Breast epithelium (tissue), 3 donors: ENCODE results near the gene MTUS2.

Experiments
- POLR2A ChIP-seq: fragments of 450-650 bp; IDR thresholded peaks from one replicate; pipeline ENCODE4 v1.6.1; 2016; ENCODE audit warnings: antibody characterized with exemption, mild to moderate bottlenecking, moderate library complexity
- TF ChIP-seq, protein P1 (sequence below), 3 donors: fragments of 450-650 bp; IDR thresholded peaks; one replicate each; pipeline ENCODE4 v1.5.1; 2016 to 2017; ENCODE audit warnings: antibody characterized with exemption in 3 of 3, mild to moderate bottlenecking in 3 of 3, moderate library complexity in 3 of 3

GRCh38 chr13:29428310-29429181, 608.4 kb downstream of the MTUS2 start:
- TF ChIP-seq, protein P1, sequence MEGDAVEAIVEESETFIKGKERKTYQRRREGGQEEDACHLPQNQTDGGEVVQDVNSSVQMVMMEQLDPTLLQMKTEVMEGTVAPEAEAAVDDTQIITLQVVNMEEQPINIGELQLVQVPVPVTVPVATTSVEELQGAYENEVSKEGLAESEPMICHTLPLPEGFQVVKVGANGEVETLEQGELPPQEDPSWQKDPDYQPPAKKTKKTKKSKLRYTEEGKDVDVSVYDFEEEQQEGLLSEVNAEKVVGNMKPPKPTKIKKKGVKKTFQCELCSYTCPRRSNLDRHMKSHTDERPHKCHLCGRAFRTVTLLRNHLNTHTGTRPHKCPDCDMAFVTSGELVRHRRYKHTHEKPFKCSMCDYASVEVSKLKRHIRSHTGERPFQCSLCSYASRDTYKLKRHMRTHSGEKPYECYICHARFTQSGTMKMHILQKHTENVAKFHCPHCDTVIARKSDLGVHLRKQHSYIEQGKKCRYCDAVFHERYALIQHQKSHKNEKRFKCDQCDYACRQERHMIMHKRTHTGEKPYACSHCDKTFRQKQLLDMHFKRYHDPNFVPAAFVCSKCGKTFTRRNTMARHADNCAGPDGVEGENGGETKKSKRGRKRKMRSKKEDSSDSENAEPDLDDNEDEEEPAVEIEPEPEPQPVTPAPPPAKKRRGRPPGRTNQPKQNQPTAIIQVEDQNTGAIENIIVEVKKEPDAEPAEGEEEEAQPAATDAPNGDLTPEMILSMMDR (IDR thresholded peaks at IDR 0.05) = no peak
- TF ChIP-seq POLR2A = no peak
